Measurements from ENCODE around the gene TRIP13.

The TRIP13 gene

DNA sequence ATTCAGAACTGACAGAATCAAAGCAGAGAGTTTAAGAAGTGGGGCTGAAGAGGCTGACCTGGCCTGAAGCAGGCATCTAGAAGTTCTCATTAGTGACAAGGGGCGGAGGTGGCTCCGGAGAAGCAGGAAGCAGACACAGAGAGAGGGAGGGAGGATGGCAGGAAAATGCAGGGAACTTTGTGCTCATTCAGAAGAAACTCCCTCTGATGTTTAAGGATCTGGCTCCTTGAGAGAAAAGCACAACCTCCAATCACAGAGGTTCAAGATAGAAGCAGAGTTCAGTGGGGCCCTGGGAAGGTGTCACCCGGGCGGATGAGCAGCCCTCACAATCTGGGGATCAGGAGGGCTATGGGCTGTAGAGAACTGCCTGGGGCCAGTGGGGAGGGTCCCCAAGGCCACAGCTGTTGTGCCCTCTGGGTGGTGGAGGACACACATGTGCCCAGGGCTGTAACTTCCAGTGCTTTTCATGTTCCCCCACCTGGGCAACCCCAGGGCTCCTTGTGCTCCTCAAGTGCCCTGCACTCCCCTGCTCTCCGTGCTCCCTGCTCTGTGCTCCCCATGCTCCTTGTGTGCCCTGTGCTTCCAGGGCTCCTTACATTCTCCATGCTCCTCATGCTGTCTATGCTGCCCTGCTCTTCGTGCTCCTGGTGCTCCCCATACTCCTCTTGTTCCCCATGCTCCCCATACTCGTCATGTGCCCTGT, 51.4 kb downstream of the TRIP13 start:
- FAIRE-seq (no peak), DNase-seq (ENCODE audit: insufficient read length, low spot score) (no peak)
- TF ChIP-seq, protein P1, sequence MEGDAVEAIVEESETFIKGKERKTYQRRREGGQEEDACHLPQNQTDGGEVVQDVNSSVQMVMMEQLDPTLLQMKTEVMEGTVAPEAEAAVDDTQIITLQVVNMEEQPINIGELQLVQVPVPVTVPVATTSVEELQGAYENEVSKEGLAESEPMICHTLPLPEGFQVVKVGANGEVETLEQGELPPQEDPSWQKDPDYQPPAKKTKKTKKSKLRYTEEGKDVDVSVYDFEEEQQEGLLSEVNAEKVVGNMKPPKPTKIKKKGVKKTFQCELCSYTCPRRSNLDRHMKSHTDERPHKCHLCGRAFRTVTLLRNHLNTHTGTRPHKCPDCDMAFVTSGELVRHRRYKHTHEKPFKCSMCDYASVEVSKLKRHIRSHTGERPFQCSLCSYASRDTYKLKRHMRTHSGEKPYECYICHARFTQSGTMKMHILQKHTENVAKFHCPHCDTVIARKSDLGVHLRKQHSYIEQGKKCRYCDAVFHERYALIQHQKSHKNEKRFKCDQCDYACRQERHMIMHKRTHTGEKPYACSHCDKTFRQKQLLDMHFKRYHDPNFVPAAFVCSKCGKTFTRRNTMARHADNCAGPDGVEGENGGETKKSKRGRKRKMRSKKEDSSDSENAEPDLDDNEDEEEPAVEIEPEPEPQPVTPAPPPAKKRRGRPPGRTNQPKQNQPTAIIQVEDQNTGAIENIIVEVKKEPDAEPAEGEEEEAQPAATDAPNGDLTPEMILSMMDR (IDR thresholded peaks at IDR 0.05; ENCODE audit: insufficient read depth, missing control alignments) = no peak

DNA sequence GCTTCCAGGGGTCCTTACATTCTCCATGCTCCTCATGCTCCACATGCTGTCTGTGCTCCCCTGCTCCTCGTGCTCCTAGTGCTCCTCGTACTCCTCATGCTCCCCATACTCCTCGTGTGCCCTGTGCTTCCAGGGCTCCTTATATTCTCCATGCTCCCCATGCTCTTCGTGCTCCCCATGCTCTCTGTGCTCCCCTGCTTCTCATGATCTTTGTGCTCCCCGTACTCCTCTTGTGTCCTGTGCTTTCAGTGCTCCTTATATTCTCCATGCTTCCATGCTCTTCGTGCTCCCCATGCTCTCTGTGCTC, 51.9 kb downstream of the TRIP13 start:
- TF ChIP-seq, protein P1 (IDR thresholded peaks at IDR 0.05; ENCODE audit: insufficient read depth, missing control alignments) = no peak
- no peak for FAIRE-seq
- DNase-seq (ENCODE audit: insufficient read length, low spot score) = no peak

DNA sequence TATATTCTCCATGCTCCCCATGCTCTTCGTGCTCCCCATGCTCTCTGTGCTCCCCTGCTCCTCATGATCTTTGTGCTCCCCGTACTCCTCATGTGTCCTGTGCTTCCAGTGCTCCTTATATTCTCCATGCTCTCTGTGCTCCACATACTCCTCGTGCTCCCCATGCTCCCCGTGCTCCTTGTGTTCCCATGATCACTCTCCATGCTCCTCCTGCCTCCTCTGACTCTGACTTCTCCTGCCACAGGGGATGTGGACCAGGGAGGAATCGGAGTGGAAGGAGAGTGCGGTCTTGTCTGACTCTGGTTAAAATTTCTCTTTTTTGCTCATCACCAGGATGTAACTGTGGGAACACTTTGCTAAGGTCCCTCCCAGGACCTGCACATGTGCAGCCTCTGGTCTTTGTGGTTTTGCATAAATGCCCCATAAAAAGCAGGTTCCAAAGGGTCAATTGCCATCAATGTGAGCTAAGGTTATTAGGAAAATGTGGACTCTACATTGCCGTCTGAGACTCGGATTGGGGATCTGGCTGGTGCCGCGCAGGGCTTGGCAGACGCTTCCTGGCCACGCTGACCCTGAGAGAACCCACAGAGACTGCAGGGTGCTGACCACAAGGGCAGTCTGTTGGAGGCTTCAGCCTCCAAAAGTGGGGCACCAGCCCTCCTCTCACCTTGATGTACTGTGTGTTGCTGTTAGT, 52.5 kb downstream of the TRIP13 start:
- no peak for DNase-seq (ENCODE audit: insufficient read length, low spot score)
- FAIRE-seq = no peak
- TF ChIP-seq, protein P1 (IDR thresholded peaks at IDR 0.05; ENCODE audit: insufficient read depth, missing control alignments) = no peak

DNA sequence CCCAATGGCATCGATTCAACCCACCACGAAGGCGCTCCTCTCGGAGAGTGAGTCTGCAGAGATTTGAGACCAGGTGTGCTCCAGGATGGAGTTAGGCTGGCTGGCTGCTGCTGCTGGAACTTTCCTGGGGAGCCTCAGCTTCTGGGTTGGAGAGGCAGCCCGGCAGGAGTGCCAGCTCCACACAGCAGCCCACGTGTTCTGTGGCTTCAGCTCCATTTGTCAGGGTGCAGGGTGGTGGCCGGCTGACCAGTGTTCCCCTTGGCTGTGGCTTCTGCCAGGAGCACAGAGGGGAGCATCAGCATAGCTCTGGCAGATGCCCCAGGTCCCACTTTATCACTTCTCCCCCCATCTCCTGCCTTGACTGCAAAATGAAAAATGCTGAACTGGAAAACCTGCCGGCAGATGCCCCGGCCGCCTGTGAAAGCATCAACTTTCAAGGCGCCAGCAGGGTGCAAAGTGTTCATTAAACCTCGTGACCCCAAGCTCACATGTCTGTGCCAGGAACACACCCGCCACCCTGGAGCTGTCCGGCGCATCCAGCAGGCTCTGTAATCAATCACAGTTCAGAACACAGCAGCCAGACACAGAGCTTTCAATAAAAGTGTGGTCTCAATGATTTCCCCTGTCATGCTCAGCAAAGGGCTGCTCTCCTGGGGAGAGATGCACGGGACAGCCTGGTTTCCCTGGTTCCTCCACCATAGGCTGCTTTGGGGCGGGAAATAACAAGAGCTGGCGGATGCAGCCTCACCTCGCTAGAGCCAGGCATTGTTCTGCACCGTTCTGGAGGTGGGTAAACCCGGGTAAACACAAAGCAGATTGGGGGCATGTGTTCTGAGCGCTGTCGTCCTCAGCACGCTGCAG, 53.2 kb downstream of the TRIP13 start:
- DNase-seq (ENCODE audit: insufficient read length, low spot score) (no peak), FAIRE-seq (no peak)
- TF ChIP-seq, protein P1 (IDR thresholded peaks at IDR 0.05; ENCODE audit: insufficient read depth, missing control alignments) = no peak

DNA sequence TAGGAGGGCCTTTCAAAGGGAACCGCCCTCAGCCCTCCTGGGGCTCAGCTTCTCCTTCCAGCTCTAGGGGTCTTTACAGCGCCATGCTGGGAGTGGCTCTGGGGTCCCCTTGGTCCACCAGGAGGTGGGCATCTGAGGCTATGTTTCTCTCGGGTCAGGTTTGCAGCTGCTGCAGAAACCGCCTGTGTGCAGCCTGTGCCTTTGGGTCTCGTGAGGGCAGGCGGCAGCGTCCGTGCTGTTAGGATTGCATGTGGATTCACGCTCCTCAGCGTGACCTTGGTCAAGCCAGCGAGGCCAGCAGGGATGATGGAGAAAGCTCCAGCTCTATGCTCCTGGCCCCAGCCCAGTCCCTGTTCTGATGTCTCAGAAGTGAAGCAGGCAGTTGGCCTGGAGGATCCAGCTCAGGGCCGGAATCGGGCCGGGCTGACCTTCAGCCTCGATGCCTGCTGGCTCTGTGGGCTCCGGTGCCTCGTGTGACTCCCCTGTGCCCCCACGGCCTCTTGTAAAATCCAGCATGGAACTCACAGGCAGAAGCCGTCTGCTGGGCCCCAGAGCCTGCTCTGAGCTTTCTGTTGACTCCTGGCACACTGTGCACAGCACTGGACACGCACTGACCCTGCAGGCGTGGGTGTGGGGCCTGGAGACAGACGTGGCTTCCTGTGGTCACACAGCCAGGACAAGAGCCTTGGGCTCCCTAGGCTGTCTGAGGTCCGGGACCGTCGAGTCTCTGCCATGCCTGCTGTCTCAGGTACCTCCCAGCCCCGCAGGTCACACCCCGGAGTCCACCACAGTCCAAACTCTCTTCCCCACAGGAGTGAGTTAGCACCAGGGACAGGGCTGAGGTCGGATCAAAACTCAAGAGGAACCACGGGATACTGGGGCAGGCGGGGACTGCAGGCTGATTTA, 54.3 kb downstream of the TRIP13 start:
- FAIRE-seq (no peak), DNase-seq (ENCODE audit: insufficient read length, low spot score) (no peak)
- TF ChIP-seq, protein P1 (IDR thresholded peaks at IDR 0.05; ENCODE audit: insufficient read depth, missing control alignments) = no peak

DNA sequence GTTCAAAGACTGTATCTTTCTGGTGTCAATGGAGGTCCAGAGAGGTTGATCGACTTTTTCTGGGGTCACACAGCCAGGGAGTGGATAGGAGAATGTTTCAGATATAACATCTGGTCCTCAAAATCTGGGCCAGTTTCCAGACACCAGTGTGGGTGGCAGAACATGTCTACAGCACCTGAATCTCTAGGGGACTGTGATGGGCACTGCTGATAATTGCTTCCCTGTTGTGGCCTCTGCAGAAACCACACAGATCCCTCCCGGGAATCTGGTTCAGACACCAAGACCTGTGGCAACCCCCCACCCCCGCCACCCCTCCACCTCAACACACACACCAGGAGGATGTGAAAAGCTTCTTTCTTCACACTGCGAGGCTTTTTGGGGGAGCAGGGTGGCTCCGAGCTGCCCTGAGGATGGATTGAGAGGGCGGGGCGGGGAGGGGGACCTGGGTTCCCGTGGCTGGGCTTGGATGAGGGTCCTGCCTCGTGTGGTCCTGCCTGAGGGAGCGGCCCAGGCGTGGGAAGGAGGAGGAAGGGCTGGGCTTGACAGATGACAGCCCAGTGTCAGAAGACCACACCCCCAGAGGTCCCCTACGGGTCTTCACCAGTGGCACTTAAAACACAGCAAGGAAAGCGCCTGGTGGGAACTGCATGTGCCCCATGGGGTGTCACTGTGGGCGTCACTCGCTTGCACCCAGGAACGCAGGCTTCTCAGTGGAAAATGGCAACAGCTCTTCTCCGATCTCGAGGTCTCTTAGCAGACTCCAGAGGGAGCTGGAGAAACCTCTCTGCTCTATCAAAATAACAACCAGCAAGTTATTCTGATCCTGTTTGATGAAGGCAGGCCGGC, 55.2 kb downstream of the TRIP13 start:
- TF ChIP-seq, protein P1 (IDR thresholded peaks at IDR 0.05; ENCODE audit: insufficient read depth, missing control alignments) = no peak
- FAIRE-seq = no peak
- DNase-seq (ENCODE audit: insufficient read length, low spot score) = no peak
